DMS 273 (cell line): ENCODE measurements around the gene RLN3.

Experiments
- DNase-seq: peaks from one replicate; lab custom pipeline; 2025; ENCODE audit not compliant: unreplicated experiment; lab: John Stamatoyannopoulos, UW

Gene RLN3

GRCh38 chr19:14053032-14053431 is 25.1 kb downstream of the RLN3 start:
- DNase-seq: no peak

- no peak for DNase-seq
These were observed 25.6 kb downstream of the RLN3 start for GRCh38 chr19:14053500-14053899.

- no peak for DNase-seq
These were observed 26.2 kb downstream of the RLN3 start for GRCh38 chr19:14054099-14054498.

DNA sequence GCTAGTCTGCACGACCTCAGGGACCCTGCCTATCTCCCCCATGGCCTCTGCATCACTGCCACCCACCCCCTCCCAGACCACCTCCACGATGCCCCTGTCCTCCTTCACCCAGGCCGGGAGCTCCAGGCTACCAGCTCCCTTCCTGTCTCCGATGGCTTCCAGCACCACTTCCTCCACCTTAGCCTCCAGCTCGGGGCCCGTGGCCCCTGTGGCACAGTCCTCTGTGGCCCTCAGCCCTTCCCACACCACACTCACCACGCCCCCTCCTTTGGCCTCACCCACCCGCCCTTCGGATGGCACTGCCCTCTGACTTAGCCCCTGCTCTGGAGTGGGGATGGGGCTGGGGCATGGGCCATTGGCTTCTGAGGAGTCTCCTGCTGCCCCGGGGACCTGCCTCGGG is 26.8 kb downstream of the RLN3 start:
- DNase-seq: no peak

- no peak for DNase-seq
These were observed 27.4 kb downstream of the RLN3 start for GRCh38 chr19:14055396-14055795.

DNA sequence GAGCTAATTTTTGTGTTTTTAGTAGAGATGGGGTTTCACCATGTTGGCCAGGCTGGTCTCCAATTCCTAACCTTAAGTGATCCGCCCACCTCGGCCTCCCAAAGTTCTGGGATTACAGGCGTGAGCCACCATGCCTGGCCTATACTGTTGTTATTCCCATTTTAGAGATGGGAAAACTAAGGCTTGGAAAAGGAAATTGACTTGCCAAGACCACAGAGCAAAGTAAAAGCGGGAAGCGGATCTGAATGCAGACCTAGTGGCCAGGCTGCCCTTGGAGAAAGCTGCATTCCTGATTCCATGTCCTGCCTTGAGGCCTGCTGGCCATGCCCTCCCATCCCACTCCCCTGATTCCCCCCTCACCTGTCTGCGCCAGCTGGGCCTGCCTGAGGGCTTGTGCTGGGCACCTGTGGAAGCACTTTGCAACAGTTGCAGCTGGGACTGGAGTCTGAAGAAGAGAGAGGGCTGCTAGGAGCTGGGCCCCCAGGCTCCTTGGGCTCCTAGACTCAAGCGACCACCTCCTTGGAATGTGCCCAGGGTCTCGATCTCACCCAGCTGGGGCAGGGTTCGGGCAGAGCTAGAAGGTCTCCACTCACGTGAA is 28.2 kb downstream of the RLN3 start:
- DNase-seq: no peak

- peak; percentile 34 for DNase-seq
These were observed 28.9 kb downstream of the RLN3 start for GRCh38 chr19:14056741-14057356.

DNA sequence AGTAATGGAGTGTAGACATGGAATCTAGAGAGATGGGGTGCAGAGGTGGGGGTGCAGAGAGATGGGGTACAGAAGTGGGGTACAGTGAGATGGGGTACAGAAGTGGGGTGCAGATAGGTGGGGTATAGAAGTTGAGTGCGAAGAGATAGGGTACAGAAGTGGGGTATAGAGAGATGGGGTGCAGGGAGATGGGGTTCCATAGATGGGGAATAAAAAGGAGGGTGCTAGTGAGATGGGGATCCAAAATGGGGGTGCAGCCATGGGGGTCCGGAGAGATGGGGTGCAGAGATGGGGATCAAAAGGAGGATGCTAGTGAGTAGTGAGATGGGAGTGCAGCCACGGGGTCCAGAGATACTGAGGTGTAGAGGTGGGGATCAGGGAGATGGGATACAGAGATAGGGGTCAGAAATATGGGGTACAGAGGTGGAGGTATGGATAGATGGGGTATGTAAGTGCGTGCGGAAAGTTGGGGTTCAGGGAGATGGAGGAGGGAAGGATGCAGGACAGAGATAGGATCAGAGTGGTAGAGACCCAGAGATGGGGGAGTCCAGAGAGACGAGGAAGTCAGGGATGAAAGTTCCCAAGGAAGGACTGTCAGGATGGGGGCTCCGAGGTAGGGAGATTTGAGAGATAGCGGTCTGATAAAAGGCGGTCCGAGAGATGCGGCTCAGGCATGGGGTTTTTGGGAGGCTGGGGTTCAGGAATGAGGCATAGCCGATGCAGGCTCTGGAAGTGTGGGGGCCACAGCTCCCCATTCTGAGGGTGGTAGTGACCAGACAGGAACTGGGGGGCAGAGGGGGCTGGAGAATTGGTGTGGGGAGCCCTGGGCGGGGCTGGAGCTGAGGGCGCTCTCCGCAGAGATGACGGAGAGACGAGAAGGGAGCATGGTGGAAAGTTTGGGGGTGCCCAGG is 30.5 kb downstream of the RLN3 start:
- no peak for DNase-seq

DNA sequence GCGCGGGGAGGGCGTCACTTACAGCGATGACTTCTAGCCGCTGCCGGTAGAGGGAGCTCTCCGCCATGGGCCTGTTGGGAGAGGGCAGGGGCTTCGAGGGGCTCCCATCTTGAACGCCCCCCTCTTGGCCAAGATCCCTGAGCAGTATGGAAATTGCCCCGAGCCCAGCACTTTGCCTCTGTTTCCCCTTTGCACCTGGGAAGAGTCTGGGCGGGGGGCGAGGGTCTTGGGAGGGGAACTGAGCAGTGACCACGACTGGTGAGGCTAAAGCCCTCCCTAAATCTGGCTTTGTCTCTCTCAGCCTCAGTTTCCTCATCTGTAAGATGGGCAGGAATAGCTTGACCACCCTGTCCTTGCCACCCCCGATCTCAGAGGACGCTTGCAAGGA is 31.1 kb downstream of the RLN3 start:
- DNase-seq: no peak

GRCh38 chr19:14059652-14060155 is 31.8 kb downstream of the RLN3 start:
- DNase-seq: peak; percentile 39

DNA sequence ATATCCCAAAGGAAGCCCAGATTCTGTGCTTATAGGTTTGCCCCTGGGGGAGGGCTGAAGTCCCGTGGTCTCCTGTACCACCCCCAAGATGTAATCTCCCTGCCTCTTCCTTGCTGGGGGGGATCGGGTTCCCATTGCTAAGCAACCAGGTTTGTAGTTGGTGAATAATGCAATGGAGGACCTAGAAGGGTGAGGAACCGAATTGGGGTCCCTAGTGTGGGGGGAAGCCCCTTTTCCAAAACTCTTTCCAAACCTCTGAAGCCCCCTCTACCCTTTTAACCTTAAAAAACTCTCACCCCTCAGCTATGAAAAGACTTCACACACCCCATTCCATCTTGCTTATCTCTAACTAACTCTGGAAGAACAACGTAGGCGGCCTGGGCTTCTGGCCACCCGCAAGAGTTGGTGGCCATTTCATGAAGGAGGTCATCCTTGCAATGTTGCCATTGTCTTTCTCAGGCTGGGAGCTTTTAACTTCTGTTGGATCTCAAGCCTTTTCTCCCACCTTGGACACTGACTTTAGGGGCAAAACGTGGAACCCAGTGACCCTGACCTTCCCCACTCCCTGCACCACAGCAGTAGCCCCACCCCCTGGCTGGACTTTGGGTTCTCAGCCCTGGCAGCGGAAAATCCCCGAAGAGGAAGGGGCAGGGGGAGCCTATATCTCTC is 33.3 kb downstream of the RLN3 start:
- peak; percentile 22 for DNase-seq

DNA sequence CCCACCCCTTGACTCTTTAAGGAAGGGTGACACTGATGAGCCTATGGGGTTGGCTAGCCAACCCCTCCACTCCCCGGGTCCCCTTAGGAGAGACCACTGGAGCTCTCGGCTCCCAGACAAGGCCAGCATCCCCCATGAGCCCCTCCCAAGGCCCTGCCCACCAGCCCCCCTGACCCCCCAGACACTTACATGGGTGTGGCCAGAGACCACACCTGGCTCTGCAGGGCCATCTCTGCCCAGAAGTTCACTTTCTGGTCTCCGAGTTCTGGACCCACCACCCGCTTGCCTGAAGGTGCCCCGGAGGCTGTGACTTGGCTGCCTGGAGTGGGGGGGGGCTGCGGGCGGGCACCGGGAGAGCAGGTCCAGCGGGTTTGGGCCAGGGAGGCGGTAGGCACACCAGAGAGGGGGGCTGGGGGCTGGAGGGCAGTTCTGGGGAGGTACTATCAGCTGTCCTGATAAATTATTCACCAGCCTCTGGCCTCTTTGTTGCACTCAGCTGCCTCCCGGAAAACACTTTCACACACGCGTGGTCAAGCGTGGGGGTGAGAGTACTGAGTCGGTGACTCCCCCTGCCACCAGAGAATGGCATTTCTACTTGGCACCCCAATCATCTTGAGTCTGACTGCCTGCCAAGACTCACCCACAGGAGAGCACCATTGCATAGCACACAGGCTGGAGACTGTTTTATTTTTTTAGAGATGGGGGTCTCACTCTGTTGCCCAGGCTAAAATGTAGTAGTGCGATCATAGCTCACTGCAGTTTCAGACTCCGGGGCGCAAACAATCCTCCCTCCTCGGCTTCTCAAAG is 34.0 kb downstream of the RLN3 start, which contains the start of gene PALM3:
TSS of gene PALM3 (minus strand) at position 326 of the 807 bp plus-strand sequence. CDS start at position 230, 96 bp downstream.
- no peak for DNase-seq

DNA sequence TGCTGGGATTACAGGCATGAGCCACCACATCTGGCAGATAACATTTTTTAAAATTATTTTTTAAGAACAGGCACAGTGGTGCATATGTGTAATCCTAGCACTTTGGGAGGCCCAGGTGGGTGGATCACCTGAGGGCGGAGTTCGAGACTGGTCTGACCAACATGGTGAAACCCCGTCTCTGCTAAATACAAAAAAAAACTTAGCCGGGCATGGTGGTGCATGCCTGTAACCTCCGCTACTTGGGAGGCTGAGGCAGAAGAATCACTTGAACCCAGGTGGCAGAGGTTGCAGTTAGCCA is 34.6 kb downstream of the RLN3 start:
- no peak for DNase-seq

GRCh38 chr19:14063105-14063504 is 35.2 kb downstream of the RLN3 start:
- no peak for DNase-seq

- no peak for DNase-seq
These were observed 38.2 kb downstream of the RLN3 start for GRCh38 chr19:14066134-14066533.

GRCh38 chr19:14070268-14071050 is 42.5 kb downstream of the RLN3 start:
- DNase-seq: no peak

- peak; percentile 69 for DNase-seq
These were observed 44.8 kb downstream of the RLN3 start, which contains the start of gene MISP3 for GRCh38 chr19:14072535-14073260. Gene MISP3 (plus strand): TSS chr19:14072786. CDS start chr19:14073310, 524 bp downstream.

- DNase-seq: peak; percentile 95
These were observed 45.4 kb downstream of the RLN3 start for GRCh38 chr19:14073261-14073924.
